Ectodermal cell (in vitro differentiated cells): ENCODE measurements around the gene ANKRD42.
"Not testable (repeated sequence)": the region's sequence is repeated elsewhere in the genome, so short reads cannot be mapped to it uniquely, and the experiment has no call there.

ENCODE experiments used
- H3K27ac ChIP-seq: 2 replicates; pipeline ENCODE4 v1.7.0; 2013; ENCODE audit warnings: mild to moderate bottlenecking, low read depth, low read length; ENCODE audit not compliant: insufficient read depth, poor library complexity, severe bottlenecking
- H3K27me3 ChIP-seq: 2 replicates; pipeline ENCODE4 v1.7.0; 2013; ENCODE audit warnings: mild to moderate bottlenecking, low read length; ENCODE audit not compliant: insufficient read depth, control insufficient read depth, poor library complexity, severe bottlenecking
- H3K36me3 ChIP-seq: one replicate; pipeline ENCODE4 v1.7.0; 2013; ENCODE audit warnings: low read length; ENCODE audit not compliant: control insufficient read depth, insufficient read depth
- H3K4me1 ChIP-seq: one replicate; pipeline ENCODE4 v1.7.0; 2013; ENCODE audit warnings: low read length; ENCODE audit not compliant: control insufficient read depth, insufficient read depth
- H3K4me3 ChIP-seq: 2 replicates; pipeline ENCODE4 v1.7.0; 2013; ENCODE audit warnings: low read depth, low read length, control low read depth; ENCODE audit not compliant: insufficient read depth
- H3K9me3 ChIP-seq: 2 replicates; pipeline ENCODE4 v1.7.0; 2013; ENCODE audit warnings: mild to moderate bottlenecking, low read length, moderate library complexity; ENCODE audit not compliant: control insufficient read depth
- WGBS, 2 experiments: methylation state at CpG; one replicate each; pipeline ENCODE4 v1.1.7; 2013; ENCODE audit warnings: missing lambda C conversion rate in 2 of 2; 5-methylcytosine and 5-hydroxymethylcytosine counted together

ANKRD42 gene

GRCh38 chr11:83195649-83196048, 2.1 kb downstream of the ANKRD42 start:
- H3K9me3 ChIP-seq: no peaks in the 10 kb centered on the region
- WGBS, 2 experiments: 93 to 94% methylated on average over 8 of the region's 8 CpGs
- H3K27me3 ChIP-seq: peaks cover 16% of the 10 kb centered on the region
- H3K4me3 ChIP-seq: no peak overlapping the region
- H3K36me3 ChIP-seq: peaks cover 5% of the 10 kb centered on the region
- no peak overlapping the region for H3K27ac ChIP-seq
- peaks cover 6% of the 10 kb centered on the region for H3K4me1 ChIP-seq

GRCh38 chr11:83200035-83200434, 6.5 kb downstream of the ANKRD42 start:
- no peak overlapping the region for H3K27ac ChIP-seq
- H3K4me1 ChIP-seq: no peaks in the 10 kb centered on the region
- no peak overlapping the region for H3K4me3 ChIP-seq
- WGBS, 2 experiments: 90 to 100% methylated on average over 1 of the region's 1 CpG
- H3K27me3 ChIP-seq: peaks cover 8% of the 10 kb centered on the region
- H3K36me3 ChIP-seq: no peaks in the 10 kb centered on the region
- H3K9me3 ChIP-seq: no peaks in the 10 kb centered on the region

GRCh38 chr11:83205608-83206185, 12.2 kb downstream of the ANKRD42 start:
- Histone ChIP-seq H3K27me3 (no peaks in the 10 kb centered on the region), H3K36me3 (no peaks in the 10 kb centered on the region)
- 96 to 100% methylated on average over 3 of the region's 3 CpGs for WGBS, 2 experiments

GRCh38 chr11:83206221-83206620, 12.7 kb downstream of the ANKRD42 start:
- H3K27me3 ChIP-seq: no peaks in the 10 kb centered on the region
- no peaks in the 10 kb centered on the region for H3K36me3 ChIP-seq
- 100% methylated on average over 1 of the region's 1 CpG for WGBS, 2 experiments
- no peak overlapping the region for H3K27ac ChIP-seq
- no peaks in the 10 kb centered on the region for H3K4me1 ChIP-seq
- no peaks in the 10 kb centered on the region for H3K9me3 ChIP-seq
- no peak overlapping the region for H3K4me3 ChIP-seq

More at GRCh38 chr11:83205608-83206185, 12.2 kb downstream of the ANKRD42 start:
- Histone ChIP-seq H3K27ac (no peak overlapping the region), H3K9me3 (no peaks in the 10 kb centered on the region), H3K4me3 (no peak overlapping the region), H3K4me1 (no peaks in the 10 kb centered on the region)

GRCh38 chr11:83206771-83207382, 13.4 kb downstream of the ANKRD42 start:
- H3K27ac ChIP-seq, H3K27me3 ChIP-seq, H3K36me3 ChIP-seq, H3K4me3 ChIP-seq, H3K9me3 ChIP-seq, H3K4me1 ChIP-seq: not testable (repeated sequence)
- WGBS, 2 experiments: 68 to 72% methylated on average over 4 of the region's 4 CpGs

- Histone ChIP-seq H3K4me3 (no peak overlapping the region), H3K27me3 (no peaks in the 10 kb centered on the region), H3K9me3 (no peaks in the 10 kb centered on the region), H3K27ac (no peak overlapping the region), H3K36me3 (no peaks in the 10 kb centered on the region), H3K4me1 (no peaks in the 10 kb centered on the region)
- 81 to 82% methylated on average over 8 of the region's 8 CpGs for WGBS, 2 experiments
These were observed 25.6 kb downstream of the ANKRD42 start for GRCh38 chr11:83219095-83219494.

GRCh38 chr11:83220260-83220659, 26.7 kb downstream of the ANKRD42 start:
- Histone ChIP-seq H3K27me3 (no peaks in the 10 kb centered on the region), H3K4me3 (no peak overlapping the region), H3K27ac (no peak overlapping the region), H3K36me3 (no peaks in the 10 kb centered on the region), H3K9me3 (no peaks in the 10 kb centered on the region), H3K4me1 (no peaks in the 10 kb centered on the region)
- 90 to 91% methylated on average over 10 of the region's 10 CpGs for WGBS, 2 experiments

GRCh38 chr11:83221694-83222093, 28.2 kb downstream of the ANKRD42 start:
- Histone ChIP-seq H3K4me1 (no peaks in the 10 kb centered on the region), H3K27ac (no peak overlapping the region), H3K9me3 (no peaks in the 10 kb centered on the region), H3K4me3 (no peak overlapping the region), H3K27me3 (no peaks in the 10 kb centered on the region), H3K36me3 (no peaks in the 10 kb centered on the region)

- no peaks in the 10 kb centered on the region for H3K9me3 ChIP-seq
- no peaks in the 10 kb centered on the region for H3K36me3 ChIP-seq
- no peak overlapping the region for H3K4me3 ChIP-seq
- no peak overlapping the region for H3K27ac ChIP-seq
- 90 to 96% methylated on average over 1 of the region's 1 CpG for WGBS, 2 experiments
- no peaks in the 10 kb centered on the region for H3K4me1 ChIP-seq
- no peaks in the 10 kb centered on the region for H3K27me3 ChIP-seq
These were observed 29.0 kb downstream of the ANKRD42 start for GRCh38 chr11:83222499-83222898.

- Histone ChIP-seq H3K27ac (no peak overlapping the region), H3K4me1 (no peaks in the 10 kb centered on the region), H3K4me3 (no peak overlapping the region), H3K36me3 (no peaks in the 10 kb centered on the region), H3K27me3 (no peaks in the 10 kb centered on the region), H3K9me3 (no peaks in the 10 kb centered on the region)
- 94 to 99% methylated on average over 2 of the region's 2 CpGs for WGBS, 2 experiments
These were observed 29.9 kb downstream of the ANKRD42 start for GRCh38 chr11:83223457-83223856.
